IPS-18c (cell line): ENCODE data around the gene GATAD2A.

Experiments used
- H3K4me3 ChIP-seq: 2 replicates; pipeline ENCODE4 v1.7.0; 2013; ENCODE audit warnings: low read depth, mild to moderate bottlenecking, low read length, moderate library complexity; ENCODE audit not compliant: insufficient read depth
- H3K9me3 ChIP-seq: one replicate; pipeline ENCODE4 v1.6.1; 2013; ENCODE audit warnings: mild to moderate bottlenecking, low read length, moderate library complexity; ENCODE audit not compliant: control insufficient read depth, insufficient read depth

Gene GATAD2A

GRCh38 chr19:19525611-19526380 is 120.3 kb downstream of the GATAD2A start:
- H3K4me3 ChIP-seq = no peak overlapping the region
- H3K9me3 ChIP-seq = no peaks in the 10 kb centered on the region

GRCh38 chr19:19526581-19527370 is 121.3 kb downstream of the GATAD2A start:
- Histone ChIP-seq H3K4me3 (no peak overlapping the region), H3K9me3 (no peaks in the 10 kb centered on the region)

GRCh38 chr19:19527371-19527656 is 121.8 kb downstream of the GATAD2A start:
- no peaks in the 10 kb centered on the region for H3K9me3 ChIP-seq
- H3K4me3 ChIP-seq = no peak overlapping the region

GRCh38 chr19:19527674-19528625 is 122.5 kb downstream of the GATAD2A start:
- Histone ChIP-seq H3K4me3 (no peak overlapping the region), H3K9me3 (no peaks in the 10 kb centered on the region)

GRCh38 chr19:19528721-19529490 is 123.4 kb downstream of the GATAD2A start, which contains the start of gene YJEFN3:
TSS of gene YJEFN3 (plus strand) at chr19:19528911. CDS start at chr19:19528933, 22 bp downstream.
- peak within 1 kb of the TSS; percentile 31; the same call in 1 of the 2 replicates for H3K4me3 ChIP-seq
- no peaks in the 10 kb centered on the region for H3K9me3 ChIP-seq

- Histone ChIP-seq H3K9me3 (no peaks in the 10 kb centered on the region), H3K4me3 (no peak overlapping the region)
Measured at GRCh38 chr19:19529783-19530422, 124.4 kb downstream of the GATAD2A start.

- Histone ChIP-seq H3K4me3 (no peak overlapping the region), H3K9me3 (no peaks in the 10 kb centered on the region)
Measured at GRCh38 chr19:19530423-19530804, 124.9 kb downstream of the GATAD2A start.

- Histone ChIP-seq H3K4me3 (no peak overlapping the region), H3K9me3 (no peaks in the 10 kb centered on the region)
Measured at GRCh38 chr19:19530889-19531288, 125.4 kb downstream of the GATAD2A start.

- no peak overlapping the region for H3K4me3 ChIP-seq
Measured at GRCh38 chr19:19531951-19532805, 126.7 kb downstream of the GATAD2A start.

GRCh38 chr19:19532806-19533701 is 127.6 kb downstream of the GATAD2A start:
- Histone ChIP-seq H3K4me3 (no peak overlapping the region), H3K9me3 (no peaks in the 10 kb centered on the region)

More at GRCh38 chr19:19531951-19532805, 126.7 kb downstream of the GATAD2A start:
- H3K9me3 ChIP-seq = no peaks in the 10 kb centered on the region

GRCh38 chr19:19533841-19534240 is 128.4 kb downstream of the GATAD2A start:
- Histone ChIP-seq H3K4me3 (no peak overlapping the region), H3K9me3 (no peaks in the 10 kb centered on the region)

- H3K4me3 ChIP-seq = no peak overlapping the region
Measured at GRCh38 chr19:19534556-19535265, 129.2 kb downstream of the GATAD2A start.

GRCh38 chr19:19535311-19536191 is 130.1 kb downstream of the GATAD2A start:
- no peak overlapping the region for H3K4me3 ChIP-seq

More at GRCh38 chr19:19534556-19535265, 129.2 kb downstream of the GATAD2A start:
- H3K9me3 ChIP-seq = no peaks in the 10 kb centered on the region

More at GRCh38 chr19:19535311-19536191, 130.1 kb downstream of the GATAD2A start:
- peaks cover 2% of the 10 kb centered on the region for H3K9me3 ChIP-seq
